GM23338 (cell line): Measurements from ENCODE around the gene ARL13B. TPM values are rescaled to one million over a fixed set of nuclear protein-coding genes. Genes with fewer than 3 reads are reported as not detected.

Source experiments
- ATAC-seq: fragments of 200-7000 bp; cut with Tn5 transposase; 3 replicates; pipeline ENCODE4 v1.9.1; 2020
- DNase-seq: peaks from one replicate; pipeline ENCODE4 v3.0.0-alpha.2; 2015; ENCODE audit warnings: low spot score
- H2AFZ ChIP-seq: fragments of 200-600 bp; sonication (generic); 2 replicates; pipeline ENCODE4 v1.8.0; 2016; ENCODE audit warnings: antibody characterized with exemption, mild to moderate bottlenecking, moderate library complexity
- H3F3A ChIP-seq: fragments of 200-600 bp; sonication (generic); replicated peaks from 2 replicates; pipeline ENCODE4 v1.8.0; 2017; ENCODE audit warnings: antibody characterized with exemption, mixed run types, low read depth
- H3K27ac ChIP-seq: fragments of 200-600 bp; sonication (generic); 2 replicates; pipeline ENCODE4 v1.6.1; 2016; ENCODE audit warnings: low read depth
- H3K27me3 ChIP-seq: fragments of 200-600 bp; sonication (generic); 2 replicates; pipeline ENCODE4 v1.8.0; 2016; ENCODE audit warnings: mild to moderate bottlenecking, mixed run types, moderate library complexity; ENCODE audit not compliant: insufficient read depth
- H3K36me3 ChIP-seq: fragments of 200-600 bp; sonication (generic); 2 replicates; pipeline ENCODE4 v1.8.0; 2016; ENCODE audit warnings: mild to moderate bottlenecking; ENCODE audit not compliant: insufficient read depth
- H3K4me1 ChIP-seq: fragments of 200-600 bp; sonication (generic); 2 replicates; pipeline ENCODE4 v1.8.0; 2016; ENCODE audit warnings: mild to moderate bottlenecking, moderate library complexity; ENCODE audit not compliant: insufficient read depth
- H3K4me2 ChIP-seq: fragments of 200-600 bp; sonication (generic); 2 replicates; pipeline ENCODE4 v1.7.1; 2017; ENCODE audit warnings: mixed run types
- H3K4me3 ChIP-seq: fragments of 200-600 bp; sonication (generic); 2 replicates; pipeline ENCODE4 v1.6.1; 2016; ENCODE audit warnings: mixed run types
- H3K79me2 ChIP-seq: fragments of 200-600 bp; sonication (generic); replicated peaks from 2 replicates; pipeline ENCODE4 v1.8.0; 2017; ENCODE audit warnings: mild to moderate bottlenecking; ENCODE audit not compliant: insufficient read depth
- H3K9me2 ChIP-seq: fragments of 200-600 bp; sonication (generic); 2 replicates; pipeline ENCODE4 v1.8.0; 2017; ENCODE audit not compliant: insufficient read depth
- H4K20me1 ChIP-seq: fragments of 200-600 bp; sonication (generic); replicated peaks from 2 replicates; pipeline ENCODE4 v1.8.0; 2017; ENCODE audit warnings: mild to moderate bottlenecking; ENCODE audit not compliant: insufficient read depth
- H3K27ac Mint-ChIP-seq: 2 replicates; pipeline ENCODE4 v1.8.0; 2020; ENCODE audit warnings: inconsistent platforms, mild to moderate bottlenecking, moderate library complexity, mixed read lengths
- H3K27me3 Mint-ChIP-seq: 3 replicates; pipeline ENCODE4 v1.8.0; 2022; ENCODE audit warnings: low read depth, mild to moderate bottlenecking, moderate library complexity, mixed read lengths, inconsistent platforms; ENCODE audit not compliant: insufficient read depth, poor library complexity
- H3K36me3 Mint-ChIP-seq: 3 replicates; pipeline ENCODE4 v1.8.0; 2021; ENCODE audit warnings: low read depth, mild to moderate bottlenecking, inconsistent platforms, moderate library complexity, mixed read lengths
- H3K4me1 Mint-ChIP-seq: 3 replicates; pipeline ENCODE4 v1.8.0; 2020; ENCODE audit warnings: mild to moderate bottlenecking, inconsistent platforms, mixed read lengths
- H3K4me3 Mint-ChIP-seq: 3 replicates; pipeline ENCODE4 v1.8.0; 2021; ENCODE audit warnings: moderate library complexity, mild to moderate bottlenecking, inconsistent platforms, mixed read lengths
- H3K9me3 Mint-ChIP-seq: 3 replicates; pipeline ENCODE4 v1.8.0; 2020; ENCODE audit warnings: moderate library complexity, mild to moderate bottlenecking, inconsistent platforms, mixed read lengths
- CREB1 ChIP-seq: fragments of 250-450 bp; sonication (Bioruptor Pico); IDR thresholded peaks from 2 replicates; pipeline ENCODE4 v1.5.0; 2020; ENCODE audit warnings: low read depth, mild to moderate bottlenecking, moderate library complexity
- EZH2 ChIP-seq: fragments of 200-600 bp; sonication (generic); IDR thresholded peaks from one replicate; pipeline ENCODE4 v1.8.0; 2017; ENCODE audit warnings: antibody characterized with exemption, mild to moderate bottlenecking, low read depth; ENCODE audit not compliant: unreplicated experiment
- EZH2phosphoT487 ChIP-seq: fragments of 200-600 bp; sonication (generic); IDR thresholded peaks from one replicate; pipeline ENCODE4 v1.8.1; 2018; ENCODE audit warnings: antibody characterized with exemption; ENCODE audit not compliant: unreplicated experiment
- JUNB ChIP-seq: IDR thresholded peaks from one replicate; pipeline ENCODE4 v1.6.1; 2016; ENCODE audit warnings: antibody characterized with exemption; ENCODE audit not compliant: unreplicated experiment
- NANOG ChIP-seq: IDR thresholded peaks from 2 replicates; pipeline ENCODE4 v1.6.1; 2016; ENCODE audit warnings: antibody characterized with exemption, borderline replicate concordance
- POLR2AphosphoS5 ChIP-seq: IDR thresholded peaks from 2 replicates; pipeline ENCODE4 v1.6.1; 2016; ENCODE audit warnings: antibody characterized with exemption, low read depth
- STAT1 ChIP-seq: IDR thresholded peaks from one replicate; pipeline ENCODE4 v1.6.1; 2016; ENCODE audit warnings: antibody characterized with exemption; ENCODE audit not compliant: unreplicated experiment
- ZNF114 ChIP-seq: fragments of 250-450 bp; sonication (Bioruptor Pico); IDR thresholded peaks from 2 replicates; pipeline ENCODE4 v1.5.0; 2020; ENCODE audit warnings: mild to moderate bottlenecking, moderate library complexity
- ZNF331 ChIP-seq: fragments of 250-450 bp; sonication (Bioruptor Pico); IDR thresholded peaks from 2 replicates; pipeline ENCODE4 v1.5.0; 2020; ENCODE audit warnings: low read depth, mild to moderate bottlenecking, moderate library complexity
- polyA plus RNA-seq: library from polyadenylated mRNA; unstranded; fragments of >200 nt; fragmentation: Nextera tagmentation; extraction: Ambion mirVana; gene quantifications from 2 replicates; pipeline ENCODE4 v1.2.1, GENCODE V29; 2016
- total RNA-seq: library from RNA; depleted of rRNA; stranded (reverse); fragments of >200 nt; shearing (Covaris generic); gene quantifications from 2 replicates; pipeline ENCODE4 v1.2.3, GENCODE V29; 2014
- TF ChIP-seq, protein P1 (sequence below): IDR thresholded peaks from 2 replicates; pipeline ENCODE4 v1.6.1; 2016; ENCODE audit warnings: antibody characterized with exemption
- TF ChIP-seq, protein P2 (sequence below): IDR thresholded peaks from one replicate; pipeline ENCODE4 v1.6.1; 2018; ENCODE audit warnings: antibody characterized with exemption; ENCODE audit not compliant: unreplicated experiment
- TF ChIP-seq, protein P3 (sequence below), 2 experiments: fragments of 200-600 bp in 1 of 2; sonication (generic) in 1 of 2; conservative IDR thresholded peaks; 2 replicates each; pipeline versions ENCODE4 v1.5.1 to v1.6.1; 2016 to 2017; ENCODE audit warnings: antibody characterized with exemption in 2 of 2, low read depth in 2 of 2, mild to moderate bottlenecking in 2 of 2, moderate library complexity in 1 of 2
- TF ChIP-seq, protein P4 (sequence below): fragments of 250-450 bp; sonication (Bioruptor Pico); IDR thresholded peaks from 2 replicates; pipeline ENCODE4 v1.5.0; 2020; ENCODE audit warnings: mild to moderate bottlenecking, moderate library complexity

The ARL13B gene
- total and polyA plus RNA-seq, 2 experiments from 2014 or later = 7.9 to 17.1 TPM

DNA sequence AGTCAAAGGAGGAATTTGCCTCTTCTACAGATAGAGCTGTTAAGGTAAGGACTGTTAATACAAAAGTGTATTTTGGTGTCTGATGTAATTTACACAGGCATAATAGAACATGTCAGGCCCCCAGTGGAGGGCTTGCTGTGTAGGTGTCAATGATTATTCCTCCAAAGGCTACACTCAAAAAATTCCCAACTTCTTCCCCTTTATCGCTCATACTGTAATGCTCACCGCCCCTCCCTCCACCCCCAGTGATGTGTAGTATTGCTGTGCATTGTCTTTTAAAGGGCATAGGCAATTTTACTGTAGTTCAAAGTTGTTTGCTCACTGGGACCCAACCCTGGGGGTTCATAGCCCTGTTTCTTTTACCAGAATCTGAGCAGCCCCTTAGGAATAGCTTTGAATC, 115.2 kb downstream of the ARL13B start:
- no peak for TF ChIP-seq EZH2
- no peak for TF ChIP-seq CREB1 (CRISPR knock-in tag)
- TF ChIP-seq JUNB = no peak
- TF ChIP-seq STAT1 = no peak
- TF ChIP-seq, protein P1, sequence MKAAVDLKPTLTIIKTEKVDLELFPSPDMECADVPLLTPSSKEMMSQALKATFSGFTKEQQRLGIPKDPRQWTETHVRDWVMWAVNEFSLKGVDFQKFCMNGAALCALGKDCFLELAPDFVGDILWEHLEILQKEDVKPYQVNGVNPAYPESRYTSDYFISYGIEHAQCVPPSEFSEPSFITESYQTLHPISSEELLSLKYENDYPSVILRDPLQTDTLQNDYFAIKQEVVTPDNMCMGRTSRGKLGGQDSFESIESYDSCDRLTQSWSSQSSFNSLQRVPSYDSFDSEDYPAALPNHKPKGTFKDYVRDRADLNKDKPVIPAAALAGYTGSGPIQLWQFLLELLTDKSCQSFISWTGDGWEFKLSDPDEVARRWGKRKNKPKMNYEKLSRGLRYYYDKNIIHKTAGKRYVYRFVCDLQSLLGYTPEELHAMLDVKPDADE = no peak
- no peak for TF ChIP-seq POLR2AphosphoS5
- no peak for TF ChIP-seq ZNF331
- TF ChIP-seq NANOG = no peak
- TF ChIP-seq ZNF114 = no peak
- TF ChIP-seq, protein P2, sequence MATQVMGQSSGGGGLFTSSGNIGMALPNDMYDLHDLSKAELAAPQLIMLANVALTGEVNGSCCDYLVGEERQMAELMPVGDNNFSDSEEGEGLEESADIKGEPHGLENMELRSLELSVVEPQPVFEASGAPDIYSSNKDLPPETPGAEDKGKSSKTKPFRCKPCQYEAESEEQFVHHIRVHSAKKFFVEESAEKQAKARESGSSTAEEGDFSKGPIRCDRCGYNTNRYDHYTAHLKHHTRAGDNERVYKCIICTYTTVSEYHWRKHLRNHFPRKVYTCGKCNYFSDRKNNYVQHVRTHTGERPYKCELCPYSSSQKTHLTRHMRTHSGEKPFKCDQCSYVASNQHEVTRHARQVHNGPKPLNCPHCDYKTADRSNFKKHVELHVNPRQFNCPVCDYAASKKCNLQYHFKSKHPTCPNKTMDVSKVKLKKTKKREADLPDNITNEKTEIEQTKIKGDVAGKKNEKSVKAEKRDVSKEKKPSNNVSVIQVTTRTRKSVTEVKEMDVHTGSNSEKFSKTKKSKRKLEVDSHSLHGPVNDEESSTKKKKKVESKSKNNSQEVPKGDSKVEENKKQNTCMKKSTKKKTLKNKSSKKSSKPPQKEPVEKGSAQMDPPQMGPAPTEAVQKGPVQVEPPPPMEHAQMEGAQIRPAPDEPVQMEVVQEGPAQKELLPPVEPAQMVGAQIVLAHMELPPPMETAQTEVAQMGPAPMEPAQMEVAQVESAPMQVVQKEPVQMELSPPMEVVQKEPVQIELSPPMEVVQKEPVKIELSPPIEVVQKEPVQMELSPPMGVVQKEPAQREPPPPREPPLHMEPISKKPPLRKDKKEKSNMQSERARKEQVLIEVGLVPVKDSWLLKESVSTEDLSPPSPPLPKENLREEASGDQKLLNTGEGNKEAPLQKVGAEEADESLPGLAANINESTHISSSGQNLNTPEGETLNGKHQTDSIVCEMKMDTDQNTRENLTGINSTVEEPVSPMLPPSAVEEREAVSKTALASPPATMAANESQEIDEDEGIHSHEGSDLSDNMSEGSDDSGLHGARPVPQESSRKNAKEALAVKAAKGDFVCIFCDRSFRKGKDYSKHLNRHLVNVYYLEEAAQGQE = no peak
- TF ChIP-seq, protein P3, sequence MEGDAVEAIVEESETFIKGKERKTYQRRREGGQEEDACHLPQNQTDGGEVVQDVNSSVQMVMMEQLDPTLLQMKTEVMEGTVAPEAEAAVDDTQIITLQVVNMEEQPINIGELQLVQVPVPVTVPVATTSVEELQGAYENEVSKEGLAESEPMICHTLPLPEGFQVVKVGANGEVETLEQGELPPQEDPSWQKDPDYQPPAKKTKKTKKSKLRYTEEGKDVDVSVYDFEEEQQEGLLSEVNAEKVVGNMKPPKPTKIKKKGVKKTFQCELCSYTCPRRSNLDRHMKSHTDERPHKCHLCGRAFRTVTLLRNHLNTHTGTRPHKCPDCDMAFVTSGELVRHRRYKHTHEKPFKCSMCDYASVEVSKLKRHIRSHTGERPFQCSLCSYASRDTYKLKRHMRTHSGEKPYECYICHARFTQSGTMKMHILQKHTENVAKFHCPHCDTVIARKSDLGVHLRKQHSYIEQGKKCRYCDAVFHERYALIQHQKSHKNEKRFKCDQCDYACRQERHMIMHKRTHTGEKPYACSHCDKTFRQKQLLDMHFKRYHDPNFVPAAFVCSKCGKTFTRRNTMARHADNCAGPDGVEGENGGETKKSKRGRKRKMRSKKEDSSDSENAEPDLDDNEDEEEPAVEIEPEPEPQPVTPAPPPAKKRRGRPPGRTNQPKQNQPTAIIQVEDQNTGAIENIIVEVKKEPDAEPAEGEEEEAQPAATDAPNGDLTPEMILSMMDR (conservative IDR thresholded peaks at IDR 0.05; ENCODE audit: low read depth in 2 of 2) = no peak
- TF ChIP-seq EZH2phosphoT487 = no peak
- TF ChIP-seq, protein P4, sequence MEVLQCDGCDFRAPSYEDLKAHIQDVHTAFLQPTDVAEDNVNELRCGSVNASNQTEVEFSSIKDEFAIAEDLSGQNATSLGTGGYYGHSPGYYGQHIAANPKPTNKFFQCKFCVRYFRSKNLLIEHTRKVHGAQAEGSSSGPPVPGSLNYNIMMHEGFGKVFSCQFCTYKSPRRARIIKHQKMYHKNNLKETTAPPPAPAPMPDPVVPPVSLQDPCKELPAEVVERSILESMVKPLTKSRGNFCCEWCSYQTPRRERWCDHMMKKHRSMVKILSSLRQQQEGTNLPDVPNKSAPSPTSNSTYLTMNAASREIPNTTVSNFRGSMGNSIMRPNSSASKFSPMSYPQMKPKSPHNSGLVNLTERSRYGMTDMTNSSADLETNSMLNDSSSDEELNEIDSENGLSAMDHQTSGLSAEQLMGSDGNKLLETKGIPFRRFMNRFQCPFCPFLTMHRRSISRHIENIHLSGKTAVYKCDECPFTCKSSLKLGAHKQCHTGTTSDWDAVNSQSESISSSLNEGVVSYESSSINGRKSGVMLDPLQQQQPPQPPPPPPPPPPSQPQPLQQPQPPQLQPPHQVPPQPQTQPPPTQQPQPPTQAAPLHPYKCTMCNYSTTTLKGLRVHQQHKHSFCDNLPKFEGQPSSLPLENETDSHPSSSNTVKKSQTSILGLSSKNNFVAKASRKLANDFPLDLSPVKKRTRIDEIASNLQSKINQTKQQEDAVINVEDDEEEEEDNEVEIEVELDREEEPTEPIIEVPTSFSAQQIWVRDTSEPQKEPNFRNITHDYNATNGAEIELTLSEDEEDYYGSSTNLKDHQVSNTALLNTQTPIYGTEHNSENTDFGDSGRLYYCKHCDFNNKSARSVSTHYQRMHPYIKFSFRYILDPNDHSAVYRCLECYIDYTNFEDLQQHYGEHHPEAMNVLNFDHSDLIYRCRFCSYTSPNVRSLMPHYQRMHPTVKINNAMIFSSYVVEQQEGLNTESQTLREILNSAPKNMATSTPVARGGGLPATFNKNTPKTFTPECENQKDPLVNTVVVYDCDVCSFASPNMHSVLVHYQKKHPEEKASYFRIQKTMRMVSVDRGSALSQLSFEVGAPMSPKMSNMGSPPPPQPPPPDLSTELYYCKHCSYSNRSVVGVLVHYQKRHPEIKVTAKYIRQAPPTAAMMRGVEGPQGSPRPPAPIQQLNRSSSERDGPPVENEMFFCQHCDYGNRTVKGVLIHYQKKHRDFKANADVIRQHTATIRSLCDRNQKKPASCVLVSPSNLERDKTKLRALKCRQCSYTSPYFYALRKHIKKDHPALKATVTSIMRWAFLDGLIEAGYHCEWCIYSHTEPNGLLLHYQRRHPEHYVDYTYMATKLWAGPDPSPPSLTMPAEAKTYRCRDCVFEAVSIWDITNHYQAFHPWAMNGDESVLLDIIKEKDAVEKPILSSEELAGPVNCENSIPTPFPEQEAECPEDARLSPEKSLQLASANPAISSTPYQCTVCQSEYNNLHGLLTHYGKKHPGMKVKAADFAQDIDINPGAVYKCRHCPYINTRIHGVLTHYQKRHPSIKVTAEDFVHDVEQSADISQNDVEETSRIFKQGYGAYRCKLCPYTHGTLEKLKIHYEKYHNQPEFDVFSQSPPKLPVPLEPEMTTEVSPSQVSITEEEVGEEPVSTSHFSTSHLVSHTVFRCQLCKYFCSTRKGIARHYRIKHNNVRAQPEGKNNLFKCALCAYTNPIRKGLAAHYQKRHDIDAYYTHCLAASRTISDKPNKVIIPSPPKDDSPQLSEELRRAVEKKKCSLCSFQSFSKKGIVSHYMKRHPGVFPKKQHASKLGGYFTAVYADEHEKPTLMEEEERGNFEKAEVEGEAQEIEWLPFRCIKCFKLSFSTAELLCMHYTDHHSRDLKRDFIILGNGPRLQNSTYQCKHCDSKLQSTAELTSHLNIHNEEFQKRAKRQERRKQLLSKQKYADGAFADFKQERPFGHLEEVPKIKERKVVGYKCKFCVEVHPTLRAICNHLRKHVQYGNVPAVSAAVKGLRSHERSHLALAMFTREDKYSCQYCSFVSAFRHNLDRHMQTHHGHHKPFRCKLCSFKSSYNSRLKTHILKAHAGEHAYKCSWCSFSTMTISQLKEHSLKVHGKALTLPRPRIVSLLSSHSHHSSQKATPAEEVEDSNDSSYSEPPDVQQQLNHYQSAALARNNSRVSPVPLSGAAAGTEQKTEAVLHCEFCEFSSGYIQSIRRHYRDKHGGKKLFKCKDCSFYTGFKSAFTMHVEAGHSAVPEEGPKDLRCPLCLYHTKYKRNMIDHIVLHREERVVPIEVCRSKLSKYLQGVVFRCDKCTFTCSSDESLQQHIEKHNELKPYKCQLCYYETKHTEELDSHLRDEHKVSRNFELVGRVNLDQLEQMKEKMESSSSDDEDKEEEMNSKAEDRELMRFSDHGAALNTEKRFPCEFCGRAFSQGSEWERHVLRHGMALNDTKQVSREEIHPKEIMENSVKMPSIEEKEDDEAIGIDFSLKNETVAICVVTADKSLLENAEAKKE = no peak
- ATAC-seq (no peak), DNase-seq (no peak)
- H3K4me1 ChIP-seq = no peaks in the 10 kb centered on the region
- no peaks in the 10 kb centered on the region for H3K9me2 ChIP-seq
- Mint-ChIP-seq H3K27ac (no peak overlapping the region), H3K9me3 (no peaks in the 10 kb centered on the region), H3K4me1 (no peaks in the 10 kb centered on the region), H3K36me3 (no peaks in the 10 kb centered on the region), H3K27me3 (no peaks in the 10 kb centered on the region), H3K4me3 (no peak overlapping the region)
- no peaks in the 10 kb centered on the region for H3K27me3 ChIP-seq
- H3K36me3 ChIP-seq = no peaks in the 10 kb centered on the region
- H3K27ac ChIP-seq = no peak overlapping the region
- H3K4me2 ChIP-seq = no peak overlapping the region
- no peak overlapping the region for H2AFZ ChIP-seq
- H3F3A ChIP-seq = no peaks in the 10 kb centered on the region
- no peaks in the 10 kb centered on the region for H3K79me2 ChIP-seq
- H3K4me3 ChIP-seq = no peak overlapping the region
- H4K20me1 ChIP-seq = no peaks in the 10 kb centered on the region; the same call in 1 of the 2 replicates
